NCI-H524 (cell line): ENCODE measurements around the gene TEX29.

Experiments
- DNase-seq, 2 experiments: peaks; one replicate each; lab custom pipeline; 2025; lab: John Stamatoyannopoulos, UW

The TEX29 gene

DNA sequence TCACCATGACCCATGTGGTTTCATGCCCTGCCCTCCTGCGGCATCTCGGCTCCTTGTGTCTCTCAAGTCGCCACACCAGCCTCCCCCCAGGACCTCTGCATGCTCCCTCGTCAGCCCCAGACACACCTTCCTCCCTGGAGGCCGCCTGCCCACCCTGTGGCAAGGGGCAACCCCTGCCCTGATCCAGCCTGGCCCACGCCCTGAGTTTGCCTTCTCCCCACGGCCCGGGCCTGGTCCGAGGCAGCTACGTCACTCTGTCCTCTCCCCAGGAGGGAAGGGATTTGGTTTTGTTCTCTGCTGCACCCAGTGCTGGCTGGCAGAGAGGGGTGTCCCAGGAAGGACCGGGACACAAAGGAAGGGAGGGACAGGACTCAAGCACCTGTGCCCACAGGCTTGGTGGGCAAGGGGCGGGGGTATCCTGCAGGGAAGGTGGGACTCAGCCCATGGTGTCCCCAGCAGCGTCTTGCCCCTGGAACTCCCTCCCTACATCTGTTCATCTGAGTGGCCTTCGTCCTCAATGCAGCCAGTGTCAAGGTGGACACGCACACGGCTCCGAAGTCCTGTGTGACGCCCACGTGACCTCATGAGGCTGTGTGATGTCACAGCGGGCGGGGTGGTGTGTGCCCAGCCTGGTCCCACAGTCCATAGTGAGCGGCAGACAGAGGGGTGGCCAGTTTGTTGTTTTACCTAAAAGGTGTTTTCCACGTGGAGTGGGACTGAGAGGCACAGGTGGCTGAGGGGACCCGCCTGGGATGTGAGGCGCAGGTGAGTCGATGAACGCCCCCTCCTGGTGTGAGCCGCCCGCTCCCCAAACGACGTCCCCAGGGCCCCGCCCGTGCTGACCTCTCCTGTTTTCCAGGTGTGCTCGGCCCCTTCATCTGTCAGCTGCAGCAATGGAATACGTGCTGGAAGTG lies at the start of gene TEX29:
TSS of gene TEX29 (plus strand) at position 645 of the 914 bp plus-strand sequence. CDS start at position 894, 249 bp downstream.
- DNase-seq = no peak

DNA sequence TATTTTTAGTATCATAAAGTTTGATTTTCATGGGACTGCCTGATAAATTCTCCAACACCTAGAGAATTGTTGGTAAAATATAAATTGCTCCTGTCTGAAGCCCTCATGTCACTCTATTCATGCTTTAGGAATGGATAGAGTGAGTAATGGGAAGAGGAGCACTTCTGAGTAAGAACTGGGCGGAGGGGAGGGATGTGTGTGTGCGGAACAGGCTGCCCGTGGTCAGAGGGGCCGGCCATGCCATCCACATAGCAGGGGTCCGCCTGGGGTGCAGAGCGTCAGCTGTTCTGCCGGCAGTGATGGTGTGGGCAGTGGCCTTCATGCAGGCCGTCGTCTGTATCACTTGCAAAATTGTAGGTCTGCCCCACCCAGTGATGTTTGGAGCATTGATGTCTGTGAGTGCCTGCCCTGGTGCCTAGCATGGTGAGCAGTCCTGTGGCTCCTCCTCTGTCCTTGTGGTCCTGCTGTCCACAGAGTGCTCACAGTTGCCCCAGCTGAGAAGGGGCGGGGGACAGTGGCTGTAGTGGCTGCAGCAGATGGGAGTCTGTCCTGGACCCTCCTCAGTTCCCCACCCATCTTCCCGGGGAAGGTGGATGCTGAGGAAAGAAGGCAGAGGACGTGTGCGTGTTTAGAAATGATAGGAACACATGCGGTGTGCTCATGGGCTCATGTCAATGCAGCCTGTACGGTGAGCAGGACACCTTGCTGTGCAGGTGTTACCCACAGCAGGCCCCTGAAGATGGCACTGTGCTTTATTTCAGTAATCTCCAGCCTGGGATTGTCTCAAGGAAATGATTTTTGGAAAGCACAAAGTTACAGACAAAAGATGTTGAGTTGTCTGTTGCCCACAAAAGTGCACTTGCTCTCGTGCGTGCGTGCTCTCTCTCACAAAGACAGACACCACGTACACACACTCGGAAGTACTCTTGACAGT lies 49.4 kb upstream of the TEX29 start:
- DNase-seq = no peak

DNA sequence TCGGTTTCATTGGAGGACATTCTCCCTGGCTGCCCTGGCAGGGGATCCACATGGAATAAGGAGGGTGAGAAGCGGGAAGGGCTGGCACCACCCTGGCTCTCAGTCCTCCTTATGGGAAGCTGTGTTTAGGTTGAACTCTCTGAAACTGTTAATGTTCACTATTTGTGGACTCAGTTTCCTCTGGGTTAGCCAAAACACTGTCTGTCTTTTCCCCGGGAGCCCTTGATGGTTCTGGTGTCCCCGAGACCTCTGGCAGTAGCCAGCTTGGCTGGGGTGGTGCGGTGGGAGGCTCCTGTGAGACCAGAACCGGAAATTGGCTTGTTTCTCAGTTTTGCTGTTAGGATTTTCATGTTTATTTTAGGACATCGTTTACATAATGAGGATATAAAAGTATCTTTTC lies 48.3 kb upstream of the TEX29 start:
- no peak for DNase-seq

DNA sequence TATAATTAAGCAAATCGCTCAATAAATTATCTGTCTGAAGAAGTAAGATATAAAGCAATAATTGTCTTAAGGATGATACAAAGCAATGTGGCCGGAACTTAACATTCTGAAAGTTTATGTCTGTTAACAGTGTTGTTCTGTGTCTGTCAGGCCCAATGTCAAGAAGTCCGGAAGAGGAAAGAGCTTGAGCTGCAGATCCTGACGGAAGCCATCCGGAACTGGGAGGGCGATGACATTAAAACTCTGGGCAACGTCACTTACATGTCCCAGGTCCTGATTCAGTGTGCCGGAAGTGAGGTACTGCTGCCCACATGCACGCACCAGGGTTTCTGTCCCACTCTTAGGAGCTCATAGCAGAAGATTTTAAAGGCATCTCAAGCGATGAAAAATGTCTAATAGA lies 45.1 kb upstream of the TEX29 start:
- DNase-seq = no peak

DNA sequence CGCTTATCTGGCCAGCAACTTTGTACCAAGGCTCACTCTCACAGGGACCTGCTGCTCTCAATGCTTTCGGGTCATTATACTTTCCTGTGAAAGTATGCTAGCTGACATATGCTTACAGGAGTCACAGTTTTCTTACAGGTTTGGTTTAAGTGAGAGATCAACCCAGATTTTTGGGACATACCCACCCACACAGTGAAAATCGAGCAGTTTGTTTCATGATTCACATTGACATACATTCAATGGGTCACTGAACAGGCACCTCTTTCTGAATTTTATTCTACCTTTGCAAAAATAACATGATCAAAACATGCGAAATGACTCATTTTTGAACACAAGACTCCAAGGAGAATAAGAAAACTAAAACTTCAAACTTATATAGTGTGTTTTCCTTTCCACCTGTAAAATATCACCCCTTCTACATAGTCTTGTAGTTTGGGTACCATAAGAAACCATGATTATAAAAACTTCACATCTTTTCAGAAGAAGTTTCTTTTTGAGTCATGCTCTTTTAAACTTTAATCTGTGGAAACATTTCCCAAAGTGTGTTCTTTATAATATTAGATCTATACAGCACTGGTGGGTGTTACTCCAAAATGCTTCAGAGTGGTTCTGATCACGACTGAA lies 44.3 kb upstream of the TEX29 start:
- no peak for DNase-seq

DNA sequence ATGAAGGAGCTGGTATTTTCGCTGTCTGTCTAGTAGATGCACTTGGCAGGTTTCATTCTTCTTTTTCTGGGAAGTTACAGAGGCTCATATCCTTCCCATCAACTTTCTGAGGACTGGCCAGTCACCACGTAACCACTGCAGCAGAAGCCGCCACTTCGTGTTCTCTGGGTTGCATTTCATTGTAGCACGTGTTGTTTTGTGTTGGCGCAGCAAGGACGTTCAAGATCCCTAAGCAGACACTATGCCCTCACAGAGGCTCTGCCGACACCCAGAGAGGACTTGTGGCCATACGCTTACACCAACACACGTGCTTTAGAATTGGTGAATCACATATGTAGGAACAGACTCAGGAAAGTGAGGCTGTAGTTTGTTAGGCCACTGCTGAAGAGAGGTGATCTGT lies 42.2 kb upstream of the TEX29 start:
- DNase-seq = no peak

DNA sequence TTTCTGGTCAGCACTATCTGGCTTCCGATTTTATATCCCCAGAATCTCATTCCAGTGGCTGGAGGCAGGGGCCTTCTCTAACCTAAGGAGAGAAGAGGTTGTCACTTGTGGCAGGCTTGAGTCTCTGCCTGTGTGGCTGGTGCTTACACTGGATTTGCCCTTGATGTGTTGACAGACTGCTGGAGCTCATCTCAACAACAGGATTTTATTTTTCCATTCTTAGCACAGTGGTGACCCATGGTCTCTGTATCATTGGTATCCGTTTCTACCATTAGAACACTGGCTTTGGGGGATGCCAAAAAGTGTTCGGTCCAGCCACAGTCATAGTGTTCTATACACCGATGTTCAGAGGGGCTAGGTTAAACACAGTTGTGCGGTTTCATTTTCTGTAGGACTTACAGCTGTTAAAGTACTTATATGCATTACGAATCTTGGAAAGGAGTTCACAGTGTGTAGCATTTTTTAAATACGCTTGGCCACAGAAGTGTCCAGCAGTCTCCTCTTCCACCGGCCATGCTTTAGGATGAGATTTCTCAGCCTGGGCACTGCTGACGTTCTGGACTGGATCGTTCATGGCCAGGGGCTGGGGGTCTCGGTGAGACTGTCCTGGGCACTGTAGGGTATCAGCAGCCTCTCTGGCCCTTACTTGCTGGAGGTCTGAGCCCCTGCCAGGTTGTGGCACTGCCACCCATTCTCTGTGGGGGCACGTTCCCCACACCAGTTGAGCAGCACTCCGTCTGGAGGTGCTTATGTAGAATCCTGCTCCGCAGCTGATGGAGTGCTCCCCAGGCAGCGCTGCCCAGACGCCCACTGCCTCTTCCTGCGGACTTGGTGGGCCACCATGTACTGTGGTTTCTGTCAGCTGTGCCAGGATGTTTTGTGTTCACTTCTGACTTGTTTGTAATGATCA lies 41.4 kb upstream of the TEX29 start:
- no peak for DNase-seq

DNA sequence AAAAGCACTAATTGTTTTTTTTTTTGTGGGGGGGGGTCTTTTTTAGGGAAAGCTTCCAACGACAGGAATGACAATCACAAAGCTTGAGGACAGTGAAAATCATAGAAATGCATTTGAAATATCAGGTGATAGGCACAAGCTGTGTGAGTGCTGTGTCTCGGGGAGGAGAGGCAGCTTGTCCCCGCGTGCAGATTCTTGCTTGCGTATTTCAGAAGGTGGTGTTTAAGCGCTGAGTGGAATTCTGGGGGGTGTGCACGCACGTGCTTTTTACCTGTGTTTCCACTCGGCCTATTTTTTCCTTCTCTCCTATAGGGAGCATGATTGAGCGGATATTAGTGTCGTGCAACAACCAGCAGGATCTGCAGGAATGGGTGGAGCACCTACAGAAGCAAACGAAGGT lies 40.2 kb upstream of the TEX29 start:
- no peak for DNase-seq

DNA sequence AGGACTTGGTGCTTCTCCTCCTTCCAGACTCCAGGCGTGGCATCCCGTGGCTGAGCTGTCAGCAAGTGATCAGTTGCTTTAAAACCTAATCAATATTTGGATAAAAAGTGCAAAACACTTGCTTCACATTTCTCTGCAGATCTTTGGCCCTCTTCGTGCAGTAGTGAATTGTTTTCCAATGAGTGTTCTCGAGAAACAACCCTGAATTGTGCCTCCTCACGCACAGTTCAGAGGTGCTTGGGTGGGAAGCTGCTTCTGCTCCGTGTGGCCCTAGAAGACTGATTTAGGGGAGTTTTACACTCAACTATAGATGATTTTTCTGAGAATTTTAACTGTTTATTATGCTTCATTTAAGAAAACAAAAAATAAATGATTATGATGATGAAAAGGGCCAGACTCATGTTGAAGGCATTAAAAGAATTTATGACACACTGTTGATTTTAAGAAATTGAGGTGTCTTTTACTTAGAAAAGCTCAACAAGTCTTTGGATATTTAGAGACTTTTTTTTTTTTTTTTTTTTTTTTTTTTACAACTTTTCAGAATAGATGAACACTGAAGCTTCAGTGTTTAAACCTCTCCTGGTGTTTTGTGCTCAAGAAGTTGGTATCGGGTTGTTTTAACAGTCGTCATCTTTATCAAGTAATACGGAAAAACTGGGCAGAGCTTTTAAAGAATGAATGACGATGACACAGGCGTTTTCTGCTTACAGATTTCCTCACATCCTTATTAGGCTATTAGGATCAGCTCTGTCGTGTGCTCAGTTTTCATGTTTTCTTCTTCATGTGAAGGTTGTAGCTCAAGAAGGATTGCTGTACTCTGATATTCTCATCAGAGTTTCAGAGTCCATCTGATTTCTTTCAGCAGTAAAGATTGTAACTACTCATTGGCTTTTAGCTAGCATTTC lies 39.5 kb upstream of the TEX29 start:
- no peak for DNase-seq

DNA sequence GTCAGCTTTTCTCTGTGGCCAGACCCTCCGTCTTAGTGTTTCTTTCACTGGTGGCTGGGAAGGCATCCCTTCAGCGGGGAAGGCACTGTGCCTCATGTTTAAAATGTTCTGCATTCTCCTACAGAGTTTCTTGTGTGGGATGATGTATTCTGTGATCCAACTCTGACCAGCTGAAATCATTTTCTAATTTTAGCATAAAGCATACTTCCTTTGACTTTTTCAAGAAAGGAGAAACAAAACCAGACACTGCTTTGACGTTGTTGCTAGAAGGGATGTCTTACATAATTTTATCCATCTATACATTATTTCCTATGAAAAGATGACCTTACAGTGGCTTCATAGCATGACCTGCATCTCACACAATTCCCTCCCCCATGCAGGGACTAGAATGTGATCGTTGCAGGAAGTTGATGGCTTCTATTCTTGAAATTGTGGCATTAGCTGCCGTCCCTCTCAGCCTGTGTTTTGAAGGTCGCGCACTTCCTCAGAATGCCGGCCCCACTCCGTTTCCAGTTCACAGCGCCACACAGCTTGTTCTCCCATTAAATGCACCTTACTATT lies 38.6 kb upstream of the TEX29 start:
- no peak for DNase-seq

DNA sequence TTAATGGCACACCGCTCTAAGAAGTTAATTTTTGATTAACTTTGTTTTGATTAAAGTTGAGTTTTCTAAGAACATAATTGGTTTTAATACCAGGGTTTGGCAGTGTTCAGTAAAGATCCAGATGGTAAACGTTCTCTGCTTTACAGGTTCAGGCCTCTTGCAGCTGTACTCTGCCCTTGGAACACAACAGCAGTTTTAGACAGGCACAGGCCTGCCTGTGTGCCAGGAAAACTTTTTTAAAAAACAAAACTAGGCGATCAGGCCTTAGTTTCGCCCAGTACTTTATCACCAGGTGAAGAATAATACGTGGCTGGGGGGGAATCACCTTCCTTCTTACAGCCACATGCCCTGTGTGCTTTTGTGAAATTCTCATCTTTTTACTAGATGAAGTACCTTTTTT lies 38.0 kb upstream of the TEX29 start:
- no peak for DNase-seq

DNA sequence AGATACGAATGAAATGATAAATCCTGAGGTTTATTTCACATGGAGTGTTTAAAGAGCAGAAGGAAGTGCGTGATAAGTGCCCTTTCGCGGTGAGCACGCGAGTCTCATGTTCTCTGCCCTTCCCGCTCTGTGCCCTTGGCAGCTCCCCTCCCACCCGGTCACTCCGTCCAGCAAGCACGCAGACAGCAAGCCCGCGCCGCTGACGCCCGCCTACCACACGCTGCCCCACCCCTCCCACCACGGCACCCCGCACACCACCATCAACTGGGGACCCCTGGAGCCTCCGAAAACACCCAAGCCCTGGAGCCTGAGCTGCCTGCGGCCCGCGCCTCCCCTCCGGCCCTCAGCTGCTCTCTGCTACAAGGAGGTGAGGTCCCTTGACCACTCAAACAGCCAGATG lies 37.4 kb upstream of the TEX29 start:
- no peak for DNase-seq

DNA sequence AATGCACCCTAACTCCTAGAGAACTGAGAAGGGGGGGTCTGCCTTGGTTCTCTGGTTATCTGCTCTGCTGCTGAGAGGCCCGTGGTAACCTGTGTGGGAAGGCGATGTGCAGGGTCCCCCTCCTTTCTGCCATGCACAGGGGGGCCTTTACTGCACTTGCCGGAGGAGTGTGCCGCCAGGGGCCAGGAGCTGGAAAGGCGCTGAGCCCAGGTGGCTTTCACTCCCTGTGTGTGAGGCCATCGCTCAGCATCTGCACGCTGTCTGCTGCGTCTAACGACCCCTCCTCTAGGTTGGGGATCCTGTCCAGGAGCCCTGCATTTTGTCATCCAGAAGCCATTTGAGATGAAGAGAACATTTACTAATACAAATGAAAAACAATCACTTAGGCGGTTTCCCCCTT lies 37.0 kb upstream of the TEX29 start:
- DNase-seq = no peak

DNA sequence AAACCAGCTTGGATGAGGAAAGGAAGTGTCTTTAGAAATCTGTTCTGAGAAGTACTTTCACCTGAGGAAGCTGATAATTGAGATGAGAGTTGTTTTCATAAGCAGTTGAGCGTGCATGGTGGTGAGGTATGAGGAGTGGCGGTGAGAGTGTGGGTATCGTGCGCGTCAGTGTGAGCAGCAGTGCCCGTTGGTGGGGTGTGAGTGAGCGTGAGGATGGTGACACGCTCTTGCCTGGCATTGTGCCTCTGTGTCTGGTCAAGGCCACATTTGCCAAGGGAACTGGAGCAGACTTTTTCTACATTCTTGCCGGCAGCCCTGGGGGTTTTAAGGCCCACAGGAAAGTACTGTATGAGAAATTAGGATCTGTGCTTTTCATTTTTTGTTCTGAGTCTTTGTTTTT lies 36.5 kb upstream of the TEX29 start:
- no peak for DNase-seq

DNA sequence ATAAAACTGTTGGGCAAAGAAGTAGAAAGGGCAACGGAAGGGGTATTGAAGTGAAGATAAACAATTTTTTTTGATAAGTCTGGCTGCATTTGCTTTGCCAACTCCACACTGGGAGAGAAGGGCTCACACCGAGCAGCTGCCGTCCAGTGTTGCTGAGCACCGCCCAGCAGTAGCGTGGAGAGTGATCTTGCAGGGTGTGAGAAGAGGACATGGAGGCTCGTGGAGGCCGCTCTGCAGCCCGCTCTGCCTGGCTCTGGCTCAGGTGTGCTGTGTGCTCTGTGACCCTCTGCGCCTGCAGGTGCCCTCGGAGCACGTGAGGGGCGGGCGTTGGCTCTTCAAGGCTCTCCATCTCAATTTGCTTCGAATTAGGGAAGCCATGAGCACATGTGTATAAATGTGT lies 35.9 kb upstream of the TEX29 start:
- DNase-seq = no peak

DNA sequence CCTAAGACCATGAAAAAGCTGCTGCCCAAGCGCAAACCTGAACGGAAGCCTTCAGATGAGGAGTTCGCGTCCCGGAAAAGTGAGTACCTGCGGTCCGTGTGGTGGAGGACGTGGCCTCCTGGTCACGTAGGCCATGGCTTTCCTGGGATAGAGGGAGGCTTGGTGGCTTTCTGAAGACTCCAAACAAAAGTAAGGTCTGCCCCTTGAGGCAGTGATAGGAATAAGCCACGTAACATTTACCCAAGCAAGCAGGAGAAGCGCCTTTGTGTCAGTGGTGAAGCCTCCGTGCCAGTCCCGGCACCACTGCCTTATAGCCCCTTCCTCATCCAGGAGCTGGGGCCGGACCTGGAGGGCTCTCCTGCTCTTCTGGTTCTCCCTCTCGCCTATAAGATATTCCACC lies 34.3 kb upstream of the TEX29 start:
- no peak for DNase-seq

DNA sequence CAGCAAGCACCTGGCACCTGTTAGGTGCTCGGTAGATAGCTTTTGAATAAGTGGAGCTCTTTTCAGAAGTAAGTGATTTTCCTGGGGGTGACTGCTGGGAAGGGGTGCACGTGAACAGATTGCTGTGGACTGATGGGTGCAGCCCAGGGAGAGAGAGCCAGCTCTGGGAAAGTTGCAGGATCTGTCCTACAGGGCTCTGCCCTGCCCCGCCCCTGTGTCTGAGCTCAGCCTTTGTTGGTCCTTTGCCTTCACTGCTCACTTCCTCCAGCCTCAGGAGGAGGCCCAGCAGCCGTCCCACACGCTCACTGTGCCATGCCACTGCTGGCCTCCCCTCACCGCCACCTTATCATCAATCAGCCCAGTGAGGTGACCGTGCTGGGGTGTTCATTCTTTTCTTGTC lies 33.7 kb upstream of the TEX29 start:
- DNase-seq = no peak

DNA sequence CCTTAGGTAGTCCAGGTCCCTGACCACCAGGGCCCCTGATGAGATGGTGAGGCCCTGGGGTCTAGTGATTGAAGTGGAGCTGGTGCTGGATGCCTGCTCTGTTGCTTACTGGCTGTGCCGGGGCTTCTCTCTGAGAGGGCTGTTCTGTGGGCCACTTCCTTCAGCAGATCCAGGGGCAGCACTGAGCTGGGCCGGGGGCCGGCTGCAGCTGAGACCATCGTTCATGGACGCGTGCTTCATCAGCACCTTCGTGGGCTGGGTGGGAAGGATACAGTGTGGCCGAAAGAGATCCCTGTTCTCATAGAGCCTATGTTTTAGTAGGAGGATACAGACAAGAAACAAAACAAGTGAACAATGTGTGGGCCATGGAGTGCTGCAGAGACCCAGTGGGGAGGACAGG lies 33.2 kb upstream of the TEX29 start:
- no peak for DNase-seq

DNA sequence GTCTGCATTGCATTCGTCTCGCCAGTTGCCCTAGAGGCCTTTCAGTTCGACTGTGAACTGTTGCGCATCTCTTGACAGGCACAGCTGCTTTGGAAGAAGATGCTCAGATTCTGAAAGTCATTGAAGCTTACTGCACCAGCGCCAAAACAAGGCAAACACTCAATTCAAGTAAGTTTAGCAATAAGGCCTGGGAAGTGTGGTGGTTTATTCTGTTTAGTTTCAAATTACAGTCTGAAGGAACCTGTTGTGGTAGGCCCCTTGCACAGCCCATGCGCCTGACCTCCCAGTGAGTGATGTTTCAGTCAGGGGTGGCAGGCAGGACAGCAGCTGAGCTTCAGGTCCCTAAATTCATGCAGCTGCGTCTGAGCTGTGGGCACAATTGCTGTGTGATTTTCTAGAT lies 32.2 kb upstream of the TEX29 start:
- no peak for DNase-seq

DNA sequence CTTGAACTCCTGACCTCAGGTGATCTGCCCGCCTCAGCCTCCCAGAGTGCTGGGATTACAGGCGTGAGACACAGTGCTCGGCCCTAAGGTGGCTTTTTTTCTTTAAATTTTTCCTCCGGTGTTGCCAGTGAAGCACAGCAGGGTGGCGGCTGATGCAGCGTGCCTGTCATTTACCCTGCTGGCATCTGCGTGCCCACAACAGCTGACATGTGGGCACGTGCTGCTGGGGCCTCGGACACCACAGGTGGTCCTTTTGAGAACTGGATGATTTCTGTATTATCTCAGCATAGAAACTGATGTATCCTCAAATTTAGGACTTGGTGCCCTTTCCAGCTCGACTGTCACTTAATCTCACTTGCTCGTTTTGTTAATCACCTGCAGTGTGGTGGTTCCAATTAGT lies 31.2 kb upstream of the TEX29 start:
- no peak for DNase-seq
